ENCODE results near the gene SNRNP70.

DNA sequence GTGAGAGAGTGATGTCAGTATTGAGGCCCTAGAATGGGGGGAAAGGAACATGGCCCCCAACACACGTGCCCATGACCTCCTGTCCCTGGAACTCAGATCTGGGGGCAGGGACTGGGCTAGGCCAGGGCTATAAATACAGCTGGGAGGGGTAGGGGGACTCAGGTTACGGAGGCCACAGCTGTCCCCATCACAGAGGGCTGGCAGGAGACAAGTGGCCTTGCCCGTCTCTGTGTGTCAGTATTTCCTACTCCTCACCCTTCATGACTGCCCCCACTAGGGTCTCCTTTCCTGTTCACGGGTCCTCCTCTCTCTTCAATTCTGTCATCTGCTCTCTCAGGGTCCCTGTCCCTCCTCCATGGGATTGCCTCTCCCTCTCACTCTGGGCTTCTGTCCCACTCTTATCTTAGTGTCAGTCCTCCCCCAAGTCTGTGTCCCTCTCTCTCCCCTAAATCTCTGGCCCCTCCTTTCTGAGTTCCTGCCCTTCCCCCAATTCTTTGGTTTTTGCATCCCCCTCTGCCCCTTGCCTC, 70.6 kb downstream of the SNRNP70 start:
- TF ChIP-seq, protein P1, sequence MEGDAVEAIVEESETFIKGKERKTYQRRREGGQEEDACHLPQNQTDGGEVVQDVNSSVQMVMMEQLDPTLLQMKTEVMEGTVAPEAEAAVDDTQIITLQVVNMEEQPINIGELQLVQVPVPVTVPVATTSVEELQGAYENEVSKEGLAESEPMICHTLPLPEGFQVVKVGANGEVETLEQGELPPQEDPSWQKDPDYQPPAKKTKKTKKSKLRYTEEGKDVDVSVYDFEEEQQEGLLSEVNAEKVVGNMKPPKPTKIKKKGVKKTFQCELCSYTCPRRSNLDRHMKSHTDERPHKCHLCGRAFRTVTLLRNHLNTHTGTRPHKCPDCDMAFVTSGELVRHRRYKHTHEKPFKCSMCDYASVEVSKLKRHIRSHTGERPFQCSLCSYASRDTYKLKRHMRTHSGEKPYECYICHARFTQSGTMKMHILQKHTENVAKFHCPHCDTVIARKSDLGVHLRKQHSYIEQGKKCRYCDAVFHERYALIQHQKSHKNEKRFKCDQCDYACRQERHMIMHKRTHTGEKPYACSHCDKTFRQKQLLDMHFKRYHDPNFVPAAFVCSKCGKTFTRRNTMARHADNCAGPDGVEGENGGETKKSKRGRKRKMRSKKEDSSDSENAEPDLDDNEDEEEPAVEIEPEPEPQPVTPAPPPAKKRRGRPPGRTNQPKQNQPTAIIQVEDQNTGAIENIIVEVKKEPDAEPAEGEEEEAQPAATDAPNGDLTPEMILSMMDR (IDR thresholded peaks at IDR 0.05; ENCODE audit: low read depth, low read length, poor library complexity, severe bottlenecking): no peak
- no peak for TF ChIP-seq EZH2phosphoT487 (IDR thresholded peaks at IDR 0.05; ENCODE audit: borderline replicate concordance, low read length)
